Measurements from ENCODE around the gene MOSMO. TPM values are rescaled to one million over a fixed set of nuclear protein-coding genes. Genes with fewer than 3 reads are reported as not detected.

MOSMO gene
- total and polyA plus RNA-seq, 7 donors, result 2.8 to 27.1 (median 19.3) TPM

DNA sequence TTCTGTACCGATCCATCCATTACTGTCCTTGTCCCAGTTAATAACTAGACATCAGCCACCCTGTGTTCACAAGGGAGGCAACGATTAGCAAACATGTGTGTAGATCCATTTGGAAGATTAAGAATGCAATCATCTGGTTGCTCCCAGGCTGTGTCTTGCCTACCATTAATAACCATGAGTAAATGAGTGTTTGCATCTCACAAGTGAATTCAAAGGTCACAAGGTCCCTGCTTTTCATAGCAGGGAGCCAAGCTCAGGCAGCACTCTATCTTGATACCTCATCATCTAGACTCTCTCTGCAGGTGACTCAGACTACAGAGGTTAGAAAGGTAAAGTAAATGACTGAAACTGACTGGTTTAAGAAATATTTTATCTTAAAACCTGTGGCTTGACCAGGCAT is 109.7 kb downstream of the MOSMO start:
- Histone ChIP-seq H3K36me3 (no peaks in the 10 kb centered on the region), H3K4me3 (no peak overlapping the region), H3K9me3 (no peaks in the 10 kb centered on the region), H3K27me3 (no peaks in the 10 kb centered on the region), H3K27ac (no peak overlapping the region), H3K4me1 (no peaks in the 10 kb centered on the region)
- no peak for DNase-seq
- WGBS, 2 donors, result 91 to 94% methylated on average over 2 of the region's 2 CpGs
- intact Hi-C loops (cut with DNase I), result no loop called here
- TF ChIP-seq POLR2A (IDR thresholded peaks at IDR 0.05), result no peak
- TF ChIP-seq, protein P1, sequence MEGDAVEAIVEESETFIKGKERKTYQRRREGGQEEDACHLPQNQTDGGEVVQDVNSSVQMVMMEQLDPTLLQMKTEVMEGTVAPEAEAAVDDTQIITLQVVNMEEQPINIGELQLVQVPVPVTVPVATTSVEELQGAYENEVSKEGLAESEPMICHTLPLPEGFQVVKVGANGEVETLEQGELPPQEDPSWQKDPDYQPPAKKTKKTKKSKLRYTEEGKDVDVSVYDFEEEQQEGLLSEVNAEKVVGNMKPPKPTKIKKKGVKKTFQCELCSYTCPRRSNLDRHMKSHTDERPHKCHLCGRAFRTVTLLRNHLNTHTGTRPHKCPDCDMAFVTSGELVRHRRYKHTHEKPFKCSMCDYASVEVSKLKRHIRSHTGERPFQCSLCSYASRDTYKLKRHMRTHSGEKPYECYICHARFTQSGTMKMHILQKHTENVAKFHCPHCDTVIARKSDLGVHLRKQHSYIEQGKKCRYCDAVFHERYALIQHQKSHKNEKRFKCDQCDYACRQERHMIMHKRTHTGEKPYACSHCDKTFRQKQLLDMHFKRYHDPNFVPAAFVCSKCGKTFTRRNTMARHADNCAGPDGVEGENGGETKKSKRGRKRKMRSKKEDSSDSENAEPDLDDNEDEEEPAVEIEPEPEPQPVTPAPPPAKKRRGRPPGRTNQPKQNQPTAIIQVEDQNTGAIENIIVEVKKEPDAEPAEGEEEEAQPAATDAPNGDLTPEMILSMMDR (IDR thresholded peaks at IDR 0.05), result no peak
- no peak for TF ChIP-seq POLR2AphosphoS5 (IDR thresholded peaks at IDR 0.05)
- TF ChIP-seq EP300 (IDR thresholded peaks at IDR 0.05), result no peak

DNA sequence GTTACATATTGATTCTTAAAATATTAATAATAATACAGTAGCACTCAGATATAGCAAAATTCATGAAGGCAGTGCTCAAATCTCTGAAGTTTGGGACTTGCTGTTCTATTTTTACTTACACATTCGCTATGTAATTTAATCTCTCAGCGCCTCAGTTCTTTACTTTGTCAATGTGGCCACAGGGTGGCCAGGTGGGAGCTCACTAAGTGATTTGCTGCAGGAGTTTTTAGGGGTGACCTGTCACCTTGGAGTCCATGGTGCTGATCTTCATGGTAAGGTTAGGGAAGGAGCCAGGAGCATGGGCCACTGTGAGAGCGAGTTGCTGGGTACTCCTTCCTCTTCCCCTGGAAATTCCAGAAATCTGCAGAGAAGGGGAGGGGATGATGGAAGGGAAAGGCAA is 112.5 kb downstream of the MOSMO start:
- intact Hi-C loops (cut with DNase I), result no loop called here
- TF ChIP-seq POLR2AphosphoS5 (IDR thresholded peaks at IDR 0.05) (no peak), EP300 (IDR thresholded peaks at IDR 0.05) (no peak), POLR2A (IDR thresholded peaks at IDR 0.05) (no peak)
- TF ChIP-seq, protein P1 (IDR thresholded peaks at IDR 0.05), result no peak
- no peaks in the 10 kb centered on the region for H3K9me3 ChIP-seq
- H3K27me3 ChIP-seq, result no peaks in the 10 kb centered on the region
- H3K36me3 ChIP-seq, result no peaks in the 10 kb centered on the region
- no peak for DNase-seq
- no peaks in the 10 kb centered on the region for H3K4me1 ChIP-seq
- no peak overlapping the region for H3K4me3 ChIP-seq
- 88 to 90% methylated on average over 3 of the region's 3 CpGs for WGBS, 2 donors
- H3K27ac ChIP-seq, result no peak overlapping the region

DNA sequence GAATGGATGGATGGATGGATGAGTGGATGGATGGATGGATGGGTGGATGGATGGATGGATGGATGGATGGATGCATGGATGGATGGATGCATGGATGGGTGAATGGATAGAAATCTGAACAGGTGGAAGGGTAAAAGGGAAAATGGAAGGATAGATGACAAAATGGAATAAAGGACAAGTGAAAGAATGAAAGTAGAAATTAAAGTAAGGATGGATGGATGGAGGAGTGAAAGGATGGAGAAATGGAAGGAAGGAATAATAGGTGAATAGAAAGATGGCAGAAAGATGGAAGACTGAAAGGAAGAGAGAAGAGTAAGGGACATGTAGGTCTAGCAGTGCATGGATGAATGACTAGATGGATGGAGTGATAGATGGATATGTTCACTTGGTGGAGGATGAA is 114.3 kb downstream of the MOSMO start:
- intact Hi-C loops (cut with DNase I), result no loop called here

DNA sequence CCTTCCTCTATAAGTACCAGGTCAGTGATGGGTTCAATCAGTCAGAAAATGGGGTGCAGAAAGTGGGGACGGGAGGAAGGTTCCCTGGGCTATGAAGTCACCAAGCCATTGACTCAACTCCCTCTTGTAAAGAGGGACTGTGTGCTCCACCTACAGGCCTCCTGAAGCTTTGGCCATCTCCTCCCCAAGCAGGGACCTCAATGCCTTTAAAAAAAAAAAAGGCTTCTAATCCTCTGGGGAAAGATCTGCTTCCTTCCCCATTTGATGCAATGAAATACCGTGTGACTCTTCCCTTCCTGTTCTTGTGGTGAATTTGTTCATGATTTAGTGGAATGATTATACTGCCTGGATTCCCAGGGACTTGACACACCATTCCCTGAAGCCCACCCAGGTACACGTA is 115.2 kb downstream of the MOSMO start:
- no peak overlapping the region for H3K27ac ChIP-seq
- H3K4me1 ChIP-seq, result no peaks in the 10 kb centered on the region
- WGBS, 2 donors, result 50 to 52% methylated on average over 3 of the region's 3 CpGs
- H3K27me3 ChIP-seq, result no peaks in the 10 kb centered on the region
- intact Hi-C loops (cut with DNase I), result no loop called here
- H3K36me3 ChIP-seq, result no peaks in the 10 kb centered on the region
- no peaks in the 10 kb centered on the region for H3K9me3 ChIP-seq
- TF ChIP-seq POLR2AphosphoS5 (IDR thresholded peaks at IDR 0.05) (no peak), EP300 (IDR thresholded peaks at IDR 0.05) (no peak), POLR2A (IDR thresholded peaks at IDR 0.05) (no peak)
- TF ChIP-seq, protein P1 (IDR thresholded peaks at IDR 0.05), result no peak
- DNase-seq, result no peak
- H3K4me3 ChIP-seq, result no peak overlapping the region

More for the DNA sequence above, 114.3 kb downstream of the MOSMO start:
- no peaks in the 10 kb centered on the region for H3K4me1 ChIP-seq
- H3K4me3 ChIP-seq, result no peak overlapping the region
- DNase-seq, result no peak
- no peaks in the 10 kb centered on the region for H3K36me3 ChIP-seq
- no peaks in the 10 kb centered on the region for H3K9me3 ChIP-seq
- no peak overlapping the region for H3K27ac ChIP-seq
- no peaks in the 10 kb centered on the region for H3K27me3 ChIP-seq
- TF ChIP-seq POLR2A (IDR thresholded peaks at IDR 0.05), result no peak
- no peak for TF ChIP-seq POLR2AphosphoS5 (IDR thresholded peaks at IDR 0.05)
- no peak for TF ChIP-seq EP300 (IDR thresholded peaks at IDR 0.05)

DNA sequence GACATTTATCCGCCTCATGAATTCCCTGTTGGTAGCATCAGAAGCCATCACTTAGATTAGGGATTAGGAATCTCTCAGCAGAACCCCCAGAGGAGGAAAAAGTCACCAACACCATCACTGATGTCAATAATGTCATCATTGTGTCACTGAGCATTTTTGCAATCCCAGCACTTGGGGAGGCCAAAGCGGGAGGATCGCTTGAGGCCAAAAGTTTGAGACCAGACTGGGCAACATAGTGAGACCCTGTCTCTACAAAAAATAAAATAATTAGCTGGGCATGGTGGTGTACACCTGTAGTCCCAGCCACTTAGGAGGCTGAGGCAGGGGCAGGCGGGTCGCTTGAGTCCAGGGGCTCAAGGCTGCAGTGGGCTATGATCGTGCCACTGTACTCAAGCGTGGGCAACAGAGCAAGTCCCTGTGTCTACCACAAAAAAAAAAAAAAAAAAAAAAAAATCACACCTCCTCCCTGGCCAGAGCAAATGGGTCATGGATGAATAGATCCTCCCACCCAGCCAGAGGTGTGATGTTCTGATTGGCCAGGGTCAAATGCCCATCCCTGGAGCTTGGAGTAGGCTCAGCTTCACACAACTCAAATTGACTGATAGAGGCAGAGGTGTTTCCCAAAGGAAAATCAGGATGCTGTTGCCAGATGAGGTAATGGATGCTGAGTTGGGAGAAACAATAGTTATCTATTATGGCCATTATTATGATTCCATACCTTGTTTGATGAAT is 116.0 kb downstream of the MOSMO start:
- Histone ChIP-seq H3K9me3 (no peaks in the 10 kb centered on the region), H3K4me1 (no peaks in the 10 kb centered on the region), H3K4me3 (no peak overlapping the region), H3K27me3 (no peaks in the 10 kb centered on the region), H3K27ac (no peak overlapping the region), H3K36me3 (no peaks in the 10 kb centered on the region)
- no peak for DNase-seq
- intact Hi-C loops (cut with DNase I), result no loop called here
- 94 to 95% methylated on average over 7 of the region's 7 CpGs for WGBS, 2 donors
- TF ChIP-seq POLR2AphosphoS5 (IDR thresholded peaks at IDR 0.05) (no peak), POLR2A (IDR thresholded peaks at IDR 0.05) (no peak), EP300 (IDR thresholded peaks at IDR 0.05) (no peak)
- TF ChIP-seq, protein P1 (IDR thresholded peaks at IDR 0.05), result no peak
